ENCODE data around the gene DCST1. TPM values are rescaled to one million over a fixed set of nuclear protein-coding genes. Genes with fewer than 3 reads are reported as not detected.

The DCST1 gene
- total and polyA plus RNA-seq, 2 of the 13 experiments (the other 11 are each of a cell fraction or from before 2014, with no cell fraction given), result 0.04 TPM; not detected in 1

DNA sequence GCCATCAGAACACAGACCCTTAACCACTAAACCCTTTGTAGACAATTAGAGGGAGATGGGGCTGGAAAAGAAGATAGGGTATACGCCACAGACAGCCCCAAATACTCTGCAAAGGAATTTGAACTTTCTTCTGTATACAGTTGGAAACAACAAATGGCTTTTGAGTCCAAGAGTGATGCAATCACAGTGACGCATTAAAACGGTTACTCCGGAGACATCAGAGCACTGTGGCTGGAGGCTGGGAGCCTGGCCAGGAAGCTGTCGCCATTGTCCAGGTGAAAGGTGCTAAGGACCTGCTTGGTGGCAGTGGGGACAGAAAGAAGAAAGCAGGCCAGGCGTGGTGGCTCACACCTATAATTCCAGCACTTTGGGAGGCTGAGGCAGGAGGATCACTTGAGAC lies 46.3 kb upstream of the DCST1 start (continued):
- TF ChIP-seq, protein P1, sequence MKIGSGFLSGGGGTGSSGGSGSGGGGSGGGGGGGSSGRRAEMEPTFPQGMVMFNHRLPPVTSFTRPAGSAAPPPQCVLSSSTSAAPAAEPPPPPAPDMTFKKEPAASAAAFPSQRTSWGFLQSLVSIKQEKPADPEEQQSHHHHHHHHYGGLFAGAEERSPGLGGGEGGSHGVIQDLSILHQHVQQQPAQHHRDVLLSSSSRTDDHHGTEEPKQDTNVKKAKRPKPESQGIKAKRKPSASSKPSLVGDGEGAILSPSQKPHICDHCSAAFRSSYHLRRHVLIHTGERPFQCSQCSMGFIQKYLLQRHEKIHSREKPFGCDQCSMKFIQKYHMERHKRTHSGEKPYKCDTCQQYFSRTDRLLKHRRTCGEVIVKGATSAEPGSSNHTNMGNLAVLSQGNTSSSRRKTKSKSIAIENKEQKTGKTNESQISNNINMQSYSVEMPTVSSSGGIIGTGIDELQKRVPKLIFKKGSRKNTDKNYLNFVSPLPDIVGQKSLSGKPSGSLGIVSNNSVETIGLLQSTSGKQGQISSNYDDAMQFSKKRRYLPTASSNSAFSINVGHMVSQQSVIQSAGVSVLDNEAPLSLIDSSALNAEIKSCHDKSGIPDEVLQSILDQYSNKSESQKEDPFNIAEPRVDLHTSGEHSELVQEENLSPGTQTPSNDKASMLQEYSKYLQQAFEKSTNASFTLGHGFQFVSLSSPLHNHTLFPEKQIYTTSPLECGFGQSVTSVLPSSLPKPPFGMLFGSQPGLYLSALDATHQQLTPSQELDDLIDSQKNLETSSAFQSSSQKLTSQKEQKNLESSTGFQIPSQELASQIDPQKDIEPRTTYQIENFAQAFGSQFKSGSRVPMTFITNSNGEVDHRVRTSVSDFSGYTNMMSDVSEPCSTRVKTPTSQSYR (CRISPR knock-in tag; IDR thresholded peaks at IDR 0.05; ENCODE audit: borderline replicate concordance), result no peak
- TF ChIP-seq MEIS1 (CRISPR knock-in tag; IDR thresholded peaks at IDR 0.05; ENCODE audit: borderline replicate concordance) (no peak), ZNF383 (CRISPR knock-in tag; IDR thresholded peaks at IDR 0.05; ENCODE audit: borderline replicate concordance) (no peak)
- TF ChIP-seq, protein P2, sequence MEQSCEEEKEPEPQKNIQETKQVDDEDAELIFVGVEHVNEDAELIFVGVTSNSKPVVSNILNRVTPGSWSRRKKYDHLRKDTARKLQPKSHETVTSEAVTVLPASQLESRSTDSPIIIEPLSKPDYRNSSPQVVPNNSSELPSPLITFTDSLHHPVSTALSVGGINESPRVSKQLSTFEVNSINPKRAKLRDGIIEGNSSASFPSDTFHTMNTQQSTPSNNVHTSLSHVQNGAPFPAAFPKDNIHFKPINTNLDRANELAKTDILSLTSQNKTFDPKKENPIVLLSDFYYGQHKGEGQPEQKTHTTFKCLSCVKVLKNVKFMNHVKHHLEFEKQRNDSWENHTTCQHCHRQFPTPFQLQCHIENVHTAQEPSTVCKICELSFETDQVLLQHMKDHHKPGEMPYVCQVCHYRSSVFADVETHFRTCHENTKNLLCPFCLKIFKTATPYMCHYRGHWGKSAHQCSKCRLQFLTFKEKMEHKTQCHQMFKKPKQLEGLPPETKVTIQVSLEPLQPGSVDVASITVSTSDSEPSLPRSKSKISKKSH (CRISPR knock-in tag; IDR thresholded peaks at IDR 0.05; ENCODE audit: borderline replicate concordance), result no peak

DNA sequence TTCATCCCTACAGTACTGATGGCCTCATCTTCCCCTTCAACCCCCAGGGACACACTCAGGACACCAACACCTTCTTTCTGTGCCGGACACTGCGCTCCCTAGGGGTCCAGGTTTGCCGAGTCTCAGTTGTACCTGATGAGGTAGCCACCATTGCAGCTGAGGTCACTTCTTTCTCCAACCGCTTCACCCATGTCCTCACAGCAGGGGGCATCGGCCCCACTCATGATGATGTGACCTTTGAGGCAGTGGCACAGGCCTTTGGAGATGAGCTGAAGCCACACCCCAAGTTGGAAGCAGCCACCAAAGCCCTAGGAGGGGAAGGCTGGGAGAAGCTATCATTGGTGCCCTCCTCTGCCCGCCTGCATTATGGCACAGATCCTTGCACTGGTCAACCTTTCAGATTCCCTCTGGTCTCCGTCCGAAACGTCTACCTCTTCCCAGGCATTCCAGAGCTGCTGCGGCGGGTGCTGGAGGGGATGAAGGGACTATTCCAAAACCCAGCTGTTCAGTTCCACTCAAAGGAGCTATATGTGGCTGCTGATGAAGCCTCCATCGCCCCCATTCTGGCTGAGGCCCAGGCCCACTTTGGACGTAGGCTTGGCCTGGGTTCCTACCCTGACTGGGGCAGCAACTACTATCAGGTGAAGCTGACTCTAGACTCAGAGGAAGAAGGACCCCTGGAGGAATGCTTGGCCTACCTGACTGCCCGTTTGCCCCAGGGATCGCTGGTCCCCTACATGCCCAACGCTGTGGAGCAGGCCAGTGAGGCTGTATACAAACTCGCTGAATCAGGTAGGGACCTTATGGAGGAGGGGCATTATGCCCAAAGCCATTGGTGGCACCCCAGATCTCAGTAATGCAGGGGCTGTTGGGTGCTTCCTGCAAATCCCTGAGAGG lies 45.3 kb upstream of the DCST1 start:
- intact Hi-C loops (cut with micrococcal nuclease; ENCODE audit: unreplicated experiment) (no loop called here), in situ Hi-C loops (cut with HindIII; ENCODE audit: extremely low pct_ligation_motif_present, low pct_unique_long_range_greater_than_20kb) (no loop called here)
- BruUV-seq (replicated peaks), result no TSS peak
- Histone ChIP-seq H3K4me2 (ENCODE audit: low read depth, low read length) (no peak overlapping the region), H3K9me3 (ENCODE audit: low read length) (no peaks in the 10 kb centered on the region), H2AFZ (ENCODE audit: low read length) (no peak overlapping the region), H4K20me1 (ENCODE audit: insufficient read depth, low read length) (no peaks in the 10 kb centered on the region), H3K27me3 (ENCODE audit: control insufficient read depth in 1 of 2, insufficient read depth in 2 of 2, low read length in 2 of 2) (no peaks in the 10 kb centered on the region), H3K9ac (ENCODE audit: insufficient read depth, low read depth, low read length) (no peak overlapping the region), H3K4me1 (ENCODE audit: insufficient read depth, low read length) (peaks cover 38% of the 10 kb centered on the region), H3K79me2 (ENCODE audit: insufficient read depth, low read length) (peaks cover 14% of the 10 kb centered on the region), H3K36me3 (replicated peaks in 1 of 2; ENCODE audit: control insufficient read depth in 1 of 2, insufficient read depth in 2 of 2, low read length in 2 of 2) (peaks cover 5 to 18% of the 10 kb centered on the region in 2 experiments; a peak in 2 of 5 replicates), H3K4me3 (replicated peaks in 1 of 3; ENCODE audit: insufficient read depth in 1 of 3, low read depth in 2 of 3, low read length in 3 of 3) (no peak overlapping the region), H3K27ac (ENCODE audit: extremely low read length, insufficient read depth, low read length) (no peak overlapping the region)
- CTCF ChIA-PET (ENCODE audit: low intra/inter-chr PET ratio, low total read pairs), result interaction anchor here (2.1 kb wide), 1 partner anchor 29 kb away, joined by 13 read pairs; no protein-coding TSS in a partner anchor
- no peak for FAIRE-seq
- no peak; the same call in 2 of the 3 replicates for ATAC-seq
- POLR2A ChIA-PET, result interaction anchor here (0.7 to 2.1 kb wide), 10 partner anchors 12 to 75 kb away, joined by 3 to 9 read pairs (median 6); partner anchors contain the start of genes EFNA4, PBXIP1 and SHC1
- 93% methylated on average over 12 of the region's 17 CpGs for WGBS (ENCODE audit: low lambda C conversion rate)
- DNase-seq (ENCODE audit: low spot score), result no peak
- TF ChIP-seq, protein P3, sequence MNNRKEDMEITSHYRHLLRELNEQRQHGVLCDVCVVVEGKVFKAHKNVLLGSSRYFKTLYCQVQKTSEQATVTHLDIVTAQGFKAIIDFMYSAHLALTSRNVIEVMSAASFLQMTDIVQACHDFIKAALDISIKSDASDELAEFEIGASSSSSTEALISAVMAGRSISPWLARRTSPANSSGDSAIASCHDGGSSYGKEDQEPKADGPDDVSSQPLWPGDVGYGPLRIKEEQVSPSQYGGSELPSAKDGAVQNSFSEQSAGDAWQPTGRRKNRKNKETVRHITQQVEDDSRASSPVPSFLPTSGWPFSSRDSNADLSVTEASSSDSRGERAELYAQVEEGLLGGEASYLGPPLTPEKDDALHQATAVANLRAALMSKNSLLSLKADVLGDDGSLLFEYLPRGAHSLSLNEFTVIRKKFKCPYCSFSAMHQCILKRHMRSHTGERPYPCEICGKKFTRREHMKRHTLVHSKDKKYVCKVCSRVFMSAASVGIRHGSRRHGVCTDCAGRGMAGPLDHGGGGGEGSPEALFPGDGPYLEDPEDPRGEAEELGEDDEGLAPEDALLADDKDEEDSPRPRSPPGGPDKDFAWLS (CRISPR knock-in tag; IDR thresholded peaks at IDR 0.05; ENCODE audit: borderline replicate concordance), result no peak
- TF ChIP-seq, protein P4, sequence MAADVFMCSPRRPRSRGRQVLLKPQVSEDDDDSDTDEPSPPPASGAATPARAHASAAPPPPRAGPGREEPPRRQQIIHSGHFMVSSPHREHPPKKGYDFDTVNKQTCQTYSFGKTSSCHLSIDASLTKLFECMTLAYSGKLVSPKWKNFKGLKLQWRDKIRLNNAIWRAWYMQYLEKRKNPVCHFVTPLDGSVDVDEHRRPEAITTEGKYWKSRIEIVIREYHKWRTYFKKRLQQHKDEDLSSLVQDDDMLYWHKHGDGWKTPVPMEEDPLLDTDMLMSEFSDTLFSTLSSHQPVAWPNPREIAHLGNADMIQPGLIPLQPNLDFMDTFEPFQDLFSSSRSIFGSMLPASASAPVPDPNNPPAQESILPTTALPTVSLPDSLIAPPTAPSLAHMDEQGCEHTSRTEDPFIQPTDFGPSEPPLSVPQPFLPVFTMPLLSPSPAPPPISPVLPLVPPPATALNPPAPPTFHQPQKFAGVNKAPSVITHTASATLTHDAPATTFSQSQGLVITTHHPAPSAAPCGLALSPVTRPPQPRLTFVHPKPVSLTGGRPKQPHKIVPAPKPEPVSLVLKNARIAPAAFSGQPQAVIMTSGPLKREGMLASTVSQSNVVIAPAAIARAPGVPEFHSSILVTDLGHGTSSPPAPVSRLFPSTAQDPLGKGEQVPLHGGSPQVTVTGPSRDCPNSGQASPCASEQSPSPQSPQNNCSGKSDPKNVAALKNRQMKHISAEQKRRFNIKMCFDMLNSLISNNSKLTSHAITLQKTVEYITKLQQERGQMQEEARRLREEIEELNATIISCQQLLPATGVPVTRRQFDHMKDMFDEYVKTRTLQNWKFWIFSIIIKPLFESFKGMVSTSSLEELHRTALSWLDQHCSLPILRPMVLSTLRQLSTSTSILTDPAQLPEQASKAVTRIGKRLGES (CRISPR knock-in tag; IDR thresholded peaks at IDR 0.05; ENCODE audit: borderline replicate concordance), result no peak
- TF ChIP-seq NR2F6 (IDR thresholded peaks at IDR 0.05) (no peak), NR2F6 (CRISPR knock-in tag; IDR thresholded peaks at IDR 0.05) (peak; percentile 51; the same call in 1 of the 2 replicates), ZNF75D (CRISPR knock-in tag; IDR thresholded peaks at IDR 0.05; ENCODE audit: borderline replicate concordance) (no peak), ZKSCAN1 (IDR thresholded peaks at IDR 0.05; ENCODE audit: low read length) (no peak)
